HG02763 (cell line): ENCODE measurements around the gene NDUFA6.
"Not testable (repeated sequence)": the region's sequence is repeated elsewhere in the genome, so short reads cannot be mapped to it uniquely, and the experiment has no call there.

Source experiments
- ATAC-seq: cut with Tn5 transposase; IDR thresholded peaks from one replicate; pipeline ENCODE4 v1.9.1; 2021; ENCODE audit warnings: mild to moderate bottlenecking, moderate library complexity; ENCODE audit not compliant: unreplicated experiment

Gene NDUFA6

DNA sequence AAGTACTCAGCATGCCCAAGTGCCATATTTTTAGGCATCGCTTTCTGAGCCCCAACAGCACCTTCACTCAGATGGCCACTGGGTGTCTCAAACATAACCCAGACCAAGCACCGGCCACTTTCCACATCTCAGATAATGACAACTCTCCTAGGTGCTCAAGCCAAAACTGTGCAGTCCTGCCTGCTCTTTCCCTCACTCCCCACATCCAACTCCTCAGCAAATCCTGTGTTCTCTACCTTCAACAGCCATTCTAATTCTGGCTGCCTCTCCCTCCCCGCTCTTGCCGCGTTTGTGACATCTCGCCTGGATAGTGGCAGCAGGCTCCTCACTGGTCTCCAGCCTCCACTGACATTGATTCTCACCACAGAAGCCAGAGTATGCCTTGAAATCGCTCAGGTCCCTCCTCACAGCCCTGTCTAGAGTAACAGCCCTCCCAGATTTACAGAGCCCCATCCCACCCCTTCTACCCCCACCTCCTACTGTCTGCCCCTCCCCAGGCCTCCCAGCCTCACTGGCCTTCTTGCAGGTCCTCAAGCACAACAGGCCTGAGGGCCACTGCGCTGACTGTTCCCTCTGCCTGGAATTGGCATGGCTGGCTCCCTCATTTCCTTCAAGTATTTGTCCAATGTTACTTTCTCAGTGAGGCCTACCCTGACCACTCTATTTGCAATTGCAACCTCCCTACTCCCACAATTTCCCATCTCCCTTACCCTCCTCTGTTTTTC is 17.8 kb downstream of the NDUFA6 start:
- ATAC-seq = no peak

DNA sequence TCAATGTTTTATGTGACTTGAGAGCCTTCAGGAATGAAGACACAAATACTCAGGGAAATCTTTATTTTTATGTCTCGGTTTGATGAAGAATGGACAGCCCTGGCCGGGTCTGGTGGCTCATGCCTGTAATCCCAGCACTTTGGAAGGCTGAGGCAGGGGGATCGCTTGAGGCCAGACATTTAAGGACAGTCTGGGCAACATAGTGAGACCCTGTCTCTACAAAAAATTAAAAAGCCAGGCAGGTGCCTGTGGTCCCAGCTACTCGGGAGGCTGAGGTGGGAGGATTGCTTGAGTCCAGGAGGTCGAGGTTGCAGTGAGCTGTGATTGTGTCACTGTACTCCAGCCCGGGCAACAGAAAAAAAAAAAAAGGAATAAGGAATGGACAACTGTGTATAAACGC is 19.1 kb downstream of the NDUFA6 start:
- ATAC-seq = not testable (repeated sequence)

DNA sequence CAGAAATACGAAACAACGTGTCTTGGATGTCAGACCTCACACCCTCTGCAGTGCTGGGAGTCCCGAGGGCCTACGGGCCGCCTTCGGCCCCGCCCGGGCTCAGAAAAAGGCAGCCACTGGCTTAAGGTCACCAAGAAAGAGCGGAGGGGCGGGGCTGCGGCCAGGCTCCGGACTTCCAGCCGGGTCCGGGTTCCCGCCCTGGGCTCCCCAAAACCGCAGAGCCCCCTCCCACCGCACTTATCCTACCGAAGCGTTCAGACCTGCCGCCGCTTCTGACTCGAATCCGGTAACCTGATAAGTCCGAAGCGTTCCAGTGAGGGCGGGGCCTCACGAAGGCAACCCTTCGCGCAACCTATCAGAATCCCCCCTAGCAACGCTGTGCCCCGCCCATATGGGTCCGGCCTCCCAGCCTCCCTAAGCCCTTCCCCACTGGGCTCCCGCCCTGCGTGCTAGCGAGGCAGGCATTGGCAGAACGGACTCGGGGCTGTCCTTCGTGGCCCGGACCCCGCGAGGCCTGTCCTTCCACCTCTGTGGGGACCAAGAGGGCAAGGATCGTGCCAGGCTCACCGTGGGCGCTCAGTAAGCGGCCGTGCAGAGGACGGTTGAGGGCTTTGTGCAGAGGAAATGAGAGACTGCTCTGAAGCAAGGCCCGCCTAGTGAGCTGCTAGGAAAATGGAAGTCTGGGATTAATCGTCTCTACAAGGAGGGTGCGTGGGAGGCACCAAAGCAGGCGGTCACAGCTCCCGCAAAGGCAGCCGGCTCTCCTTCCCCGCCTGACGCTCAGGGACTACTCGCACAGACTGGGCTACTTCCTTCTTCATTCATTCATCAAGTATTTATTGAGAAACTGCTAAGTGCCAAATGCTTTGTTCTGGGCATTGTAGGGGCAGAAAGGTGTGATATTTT is 19.8 kb downstream of the NDUFA6 start, which contains the start of gene NAGA:
NAGA (minus strand) TSS at position 296 of the 906 bp plus-strand sequence. CDS start 515 bp downstream, outside the sequence.
- peak; percentile 87 for ATAC-seq

DNA sequence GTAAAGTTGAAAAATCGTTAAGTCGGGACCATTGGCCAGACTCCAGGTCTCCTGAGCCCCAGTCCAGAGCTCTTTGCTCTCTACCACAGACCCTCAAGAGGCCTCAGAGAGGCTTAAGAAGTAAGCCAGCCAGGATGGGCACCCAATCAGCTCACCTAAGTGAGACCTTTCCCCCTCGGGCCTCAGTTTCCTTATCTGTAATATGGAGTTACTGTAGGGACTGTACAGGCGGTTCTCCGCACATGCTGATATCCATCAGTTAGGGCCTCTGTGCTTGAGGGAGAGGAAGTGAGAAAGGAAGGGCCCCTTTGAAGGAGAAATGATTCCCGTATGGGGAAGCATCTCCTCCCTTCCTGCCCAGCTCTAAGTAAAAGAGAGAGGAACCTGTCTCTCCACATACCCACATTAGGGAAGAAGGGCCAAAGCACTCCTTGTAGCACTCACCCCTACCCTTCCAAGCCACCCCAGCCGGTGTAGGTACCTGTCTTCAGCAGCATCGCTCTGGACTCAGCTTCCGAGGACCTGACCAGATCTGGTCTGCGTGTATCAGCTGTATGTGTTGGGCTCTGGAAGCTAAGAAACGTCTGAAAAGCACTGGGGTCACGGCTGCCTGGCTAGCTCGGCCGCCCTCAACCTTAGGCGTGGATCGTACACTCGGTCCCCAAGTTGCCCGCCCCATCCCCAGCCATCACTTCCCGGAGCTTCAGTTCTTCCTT is 20.6 kb downstream of the NDUFA6 start:
- no peak for ATAC-seq

DNA sequence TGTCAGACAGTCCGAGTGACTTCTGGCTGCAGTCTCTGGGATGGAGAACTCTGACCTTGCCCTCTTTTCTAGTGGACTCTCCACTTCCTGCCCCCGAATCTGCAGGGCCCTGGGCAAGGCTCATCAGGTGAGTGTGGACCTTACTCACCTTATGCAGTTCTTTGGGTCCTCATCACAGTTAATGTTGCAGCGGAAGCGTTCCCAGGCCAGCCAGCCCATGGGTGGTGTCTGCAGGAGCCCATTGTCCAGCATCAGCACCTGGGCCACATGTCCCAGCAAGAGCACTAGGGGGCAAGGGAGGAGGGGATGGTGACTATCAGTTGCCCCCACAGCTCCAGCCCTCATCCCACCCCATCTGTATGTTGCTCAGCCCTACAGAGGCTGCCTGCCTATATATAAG is 22.3 kb downstream of the NDUFA6 start:
- no peak for ATAC-seq

DNA sequence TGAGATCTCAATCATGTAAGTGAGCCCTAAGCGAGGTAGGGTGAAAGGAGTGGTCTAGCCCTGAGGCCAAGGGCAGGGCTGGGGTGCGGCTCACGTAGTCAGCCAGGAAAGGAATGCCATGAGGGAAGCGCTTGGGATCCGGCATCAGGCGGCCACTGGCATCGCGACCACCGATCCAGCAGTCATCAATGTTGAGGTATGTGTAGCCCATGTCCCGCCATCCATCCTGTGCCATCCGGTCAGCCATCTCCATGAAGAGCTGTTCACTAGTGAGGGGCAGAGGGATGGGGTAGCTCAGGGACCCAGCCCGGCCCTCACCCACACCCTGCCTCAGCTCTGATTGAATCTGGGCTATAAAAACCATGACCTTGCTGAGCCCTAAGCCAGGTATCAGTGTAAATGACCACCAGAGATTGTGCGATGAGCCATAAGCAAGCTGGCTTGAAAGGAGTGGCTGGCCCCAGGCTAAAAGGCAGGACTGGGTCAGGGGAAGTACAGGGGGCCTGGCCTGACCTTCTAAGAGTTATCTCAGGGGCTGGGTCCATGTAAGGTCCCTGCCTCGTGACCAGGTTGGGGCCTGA is 22.8 kb downstream of the NDUFA6 start:
- no peak for ATAC-seq

DNA sequence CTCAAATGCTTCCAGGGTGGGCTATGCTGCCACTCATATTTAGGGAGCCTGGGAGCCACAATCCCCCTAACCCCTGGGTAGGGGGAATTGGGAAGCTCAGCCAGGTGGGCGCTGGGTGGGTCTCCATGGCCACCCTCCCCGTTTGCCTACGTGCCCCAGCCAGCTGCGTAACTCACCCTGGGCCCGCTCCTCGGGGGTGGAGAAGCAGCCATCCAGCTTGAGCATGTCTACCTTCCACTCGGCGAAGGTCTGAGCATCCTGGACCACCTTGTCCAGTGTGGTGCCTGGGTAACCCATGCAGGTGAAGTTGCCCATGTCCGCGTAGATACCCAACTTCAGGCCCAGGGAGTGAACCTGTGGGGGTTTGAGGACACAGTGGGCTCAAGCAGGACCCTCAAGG is 23.6 kb downstream of the NDUFA6 start:
- ATAC-seq = no peak

DNA sequence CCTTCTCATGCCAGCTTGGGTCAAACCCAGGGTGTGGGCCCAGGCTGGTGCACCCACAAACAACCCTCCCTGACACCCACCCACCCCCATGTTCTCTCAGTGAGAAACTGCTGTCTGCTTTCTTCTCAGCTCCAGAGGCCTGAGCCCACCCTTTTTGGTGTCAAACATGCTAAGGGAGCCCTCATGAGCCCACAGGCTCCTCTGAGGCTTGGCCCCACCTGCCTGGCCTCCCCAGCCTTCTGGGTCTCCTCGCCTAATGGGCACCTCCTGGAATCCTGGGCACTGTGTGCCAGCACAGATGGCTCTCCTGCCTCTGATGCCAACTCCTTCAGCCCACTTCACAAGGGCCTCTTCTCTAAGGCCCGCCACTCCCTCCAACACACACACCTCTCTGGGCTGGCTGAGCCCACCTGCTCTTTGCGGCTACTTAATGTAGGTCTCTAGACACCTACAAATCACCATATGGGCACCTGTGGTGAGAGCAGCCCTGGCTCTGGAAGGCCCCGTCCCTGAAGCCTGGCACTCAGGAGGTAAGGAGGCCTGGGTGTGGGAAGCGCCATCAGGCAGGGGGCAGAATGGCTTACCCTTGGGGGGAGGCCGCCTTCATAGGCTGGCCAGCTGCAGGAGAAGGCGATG is 24.3 kb downstream of the NDUFA6 start:
- ATAC-seq = no peak

DNA sequence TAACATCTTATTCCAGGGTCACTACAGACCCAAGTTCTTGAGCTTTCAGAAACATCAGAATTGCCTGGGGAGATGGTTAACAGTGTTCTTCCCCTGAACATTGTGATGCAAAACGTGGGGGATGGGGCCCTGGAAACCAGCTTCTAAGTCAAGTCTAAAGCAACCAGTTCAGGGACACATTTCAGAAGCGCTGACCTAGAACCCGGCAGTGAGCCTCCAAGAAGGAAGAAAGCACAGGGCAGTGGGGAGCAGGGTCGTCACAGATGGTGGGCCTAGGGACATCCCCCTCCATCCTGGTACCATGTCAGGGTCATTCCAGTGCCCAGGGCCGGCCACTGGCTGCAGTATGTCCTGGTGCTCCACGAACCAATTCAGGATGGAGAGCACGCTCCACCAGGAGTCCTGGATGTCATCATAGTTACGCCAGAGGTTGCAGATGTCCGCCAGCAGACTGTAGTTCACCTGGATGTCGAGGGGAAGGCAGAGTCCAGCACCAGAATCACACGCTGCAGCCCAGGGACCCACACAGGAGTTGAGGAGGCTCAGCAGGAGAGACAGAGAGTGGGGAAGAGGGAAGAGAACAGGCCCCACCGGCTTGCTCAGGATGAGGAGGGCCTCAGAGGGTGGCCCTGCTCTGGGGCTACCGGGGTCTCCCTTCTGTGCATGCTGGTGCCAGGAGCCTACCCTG is 25.0 kb downstream of the NDUFA6 start:
- no peak for ATAC-seq

DNA sequence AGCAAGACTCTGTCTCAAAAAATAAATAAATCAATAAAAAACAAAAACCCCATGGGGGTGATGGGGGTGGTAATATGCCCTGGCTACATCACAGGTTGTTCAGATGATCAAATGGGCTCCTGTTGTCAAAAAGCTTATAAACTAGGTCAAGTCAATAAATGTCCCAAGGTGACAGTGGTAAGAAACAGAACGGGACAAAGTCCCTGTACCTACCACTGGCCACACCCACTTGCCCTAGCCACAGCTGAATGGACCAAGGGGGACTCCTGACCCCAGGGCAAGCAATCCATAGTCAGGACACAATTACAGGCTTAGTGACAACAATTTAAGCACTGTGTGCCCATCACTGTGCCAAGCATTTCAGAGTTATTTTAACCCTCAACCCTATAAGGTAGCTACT is 25.9 kb downstream of the NDUFA6 start:
- ATAC-seq = no peak

DNA sequence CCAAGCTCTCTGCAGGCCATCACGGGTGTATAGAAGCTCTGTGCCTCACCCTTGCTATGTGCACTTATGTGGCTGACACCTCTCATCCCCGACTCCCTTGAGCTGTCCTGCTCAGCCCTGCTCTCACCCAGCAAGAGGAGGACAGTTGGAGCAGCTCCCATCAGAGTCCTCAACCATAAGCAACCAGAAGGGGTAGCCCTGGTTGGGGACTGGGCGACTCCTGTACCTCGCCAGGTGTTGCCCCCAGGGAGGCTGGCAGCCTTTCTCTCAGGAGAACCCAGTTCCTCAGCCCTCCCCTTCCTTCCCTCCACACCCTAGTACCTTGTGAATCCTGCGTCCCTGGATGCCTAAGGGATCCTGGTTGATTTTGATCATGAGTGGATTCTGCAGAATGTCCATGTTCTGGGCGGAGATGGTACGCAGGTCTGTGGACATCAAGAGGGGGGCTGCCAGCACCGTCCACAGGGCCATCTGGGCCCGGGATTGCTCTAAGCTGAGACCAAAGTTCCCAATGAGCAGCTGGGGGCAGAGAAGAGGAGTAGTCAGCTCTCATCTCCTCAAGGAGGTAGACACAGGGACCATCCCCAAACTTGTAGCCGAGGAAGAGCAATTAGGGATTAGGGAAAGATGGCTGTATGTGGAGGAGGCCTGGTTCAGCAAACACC is 27.9 kb downstream of the NDUFA6 start:
- no peak for ATAC-seq

DNA sequence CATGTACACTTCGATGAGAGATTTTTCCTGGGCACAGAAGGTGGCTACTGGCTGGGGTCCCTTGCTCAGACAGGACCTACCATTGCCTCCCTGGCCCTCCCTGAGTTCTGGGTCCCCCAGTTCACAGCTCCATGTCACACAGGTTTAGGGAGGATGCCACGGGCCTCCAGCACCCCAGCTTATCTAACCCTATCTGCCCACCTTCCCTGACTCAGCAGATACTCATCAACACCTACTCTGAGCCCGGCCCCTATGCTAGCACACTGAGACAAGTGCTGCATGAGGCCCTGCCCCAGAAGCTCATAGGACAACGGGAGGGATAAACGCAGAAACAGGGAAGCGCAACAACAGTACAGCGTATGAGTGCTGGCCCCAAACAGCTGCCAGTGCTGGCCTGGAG is 29.5 kb downstream of the NDUFA6 start:
- ATAC-seq = no peak

DNA sequence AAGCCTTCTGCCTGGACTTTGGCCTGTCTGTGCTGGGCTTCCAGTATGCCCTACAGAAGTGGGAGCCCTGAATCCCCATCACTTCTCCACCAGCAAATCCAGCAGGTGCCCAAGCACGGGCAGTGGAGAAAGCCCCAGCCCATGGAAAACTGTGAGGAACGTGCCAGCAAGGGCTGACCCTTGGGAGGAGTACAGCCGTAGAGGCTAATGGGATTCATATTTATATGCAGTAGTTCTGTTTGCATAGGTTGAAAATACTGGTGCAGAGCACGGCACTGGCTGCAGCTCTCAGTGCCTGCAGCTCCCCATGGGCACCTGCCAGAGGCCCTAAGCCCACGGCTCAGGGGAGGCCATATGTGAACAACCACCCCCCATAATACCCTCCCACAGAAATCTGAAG is 30.1 kb downstream of the NDUFA6 start:
- no peak for ATAC-seq

DNA sequence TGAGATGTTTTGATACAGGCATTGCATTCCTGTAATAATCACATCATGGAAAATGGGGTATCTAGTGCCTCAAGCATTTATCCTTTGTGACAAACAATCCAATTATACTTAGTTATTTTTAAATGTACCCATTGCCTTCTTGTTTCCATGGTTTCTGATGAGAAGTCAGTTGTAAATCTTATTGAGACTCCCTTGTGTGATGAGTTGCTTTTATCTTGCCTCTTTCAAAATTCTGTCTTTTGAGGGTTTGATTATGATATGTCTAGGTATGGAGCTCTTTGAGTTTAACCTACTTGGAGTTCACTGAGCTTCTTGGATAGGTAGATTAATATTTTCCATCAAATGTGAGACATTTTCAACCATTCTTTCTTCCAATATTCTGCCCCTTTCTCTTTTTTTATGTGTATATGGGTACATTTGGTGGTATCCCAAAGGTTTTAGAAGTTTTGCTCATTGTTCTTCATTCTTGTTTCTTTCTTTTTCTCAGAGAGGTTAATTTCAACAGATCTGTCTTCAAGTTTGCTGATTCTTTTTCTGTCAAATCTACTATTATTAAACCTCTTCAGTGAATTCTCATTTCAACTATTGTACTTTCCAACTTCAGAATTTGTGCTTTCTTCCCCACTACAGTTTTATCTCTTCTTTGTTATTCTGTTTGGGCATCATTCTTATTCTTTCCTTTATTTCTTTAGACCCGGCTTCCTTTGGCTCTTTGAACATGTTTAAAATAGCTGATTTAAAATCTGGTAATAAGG is 33.6 kb downstream of the NDUFA6 start:
- no peak for ATAC-seq

DNA sequence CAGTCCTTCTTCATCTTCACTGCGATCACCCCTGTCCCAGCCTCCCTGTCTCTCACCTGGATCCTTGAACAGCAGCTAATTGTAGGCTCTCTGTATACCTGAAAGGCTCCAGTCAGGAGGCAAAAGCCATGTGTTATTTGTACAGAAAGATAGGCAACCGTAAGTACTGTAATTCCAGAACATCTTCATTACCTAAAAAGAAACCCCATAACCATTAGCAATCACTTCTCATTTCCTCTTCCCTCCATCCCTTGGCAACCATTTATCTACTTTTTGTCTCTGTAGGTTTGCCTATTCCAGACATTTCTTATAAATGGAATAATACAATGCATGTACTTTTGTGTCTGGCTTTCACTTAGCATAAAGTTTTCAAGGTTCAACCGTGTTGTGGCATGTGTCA is 37.8 kb downstream of the NDUFA6 start:
- ATAC-seq = no peak

DNA sequence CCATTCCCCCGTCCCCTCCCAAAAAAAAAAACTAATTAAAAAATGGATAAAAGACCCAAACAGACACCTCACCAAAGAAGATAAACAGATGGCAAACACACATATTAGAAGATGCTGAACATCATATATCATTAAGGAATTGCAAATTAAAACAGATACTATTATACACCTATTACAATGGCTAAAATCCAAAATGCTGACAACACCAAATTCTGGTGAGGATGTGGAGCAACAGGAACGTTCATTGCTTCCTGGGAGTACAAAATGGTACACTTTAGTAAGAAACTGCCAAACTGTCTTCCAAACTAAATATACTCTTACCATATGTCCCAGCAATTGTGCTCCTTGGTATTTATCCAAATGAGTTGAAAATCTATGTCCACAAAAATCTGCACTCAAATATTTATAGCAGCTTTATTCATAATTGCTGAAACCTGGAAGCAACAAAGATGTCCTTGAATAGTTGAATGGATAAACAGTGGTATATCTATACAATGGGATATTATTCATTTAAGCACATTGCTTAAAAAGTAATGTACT is 39.9 kb downstream of the NDUFA6 start:
- no peak for ATAC-seq

DNA sequence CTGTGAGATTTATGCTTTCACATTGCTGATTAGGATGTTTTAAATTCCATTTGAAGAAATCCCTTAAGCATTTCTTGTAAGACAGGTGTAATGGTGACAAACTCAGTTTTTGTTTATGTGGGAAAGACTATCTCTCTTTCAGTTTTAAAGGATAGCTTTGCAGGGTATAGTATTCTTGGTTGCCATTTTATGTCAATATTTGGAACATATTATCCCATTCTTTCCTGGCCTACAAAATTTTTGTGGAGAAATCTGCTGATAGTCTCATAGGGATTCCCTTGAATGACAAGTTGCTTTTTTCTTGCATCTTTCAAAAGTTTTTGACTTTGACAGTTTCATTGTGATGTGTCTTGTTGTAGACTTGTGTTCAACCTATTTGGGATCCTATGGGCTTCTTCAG is 48.8 kb downstream of the NDUFA6 start:
- ATAC-seq = no peak

DNA sequence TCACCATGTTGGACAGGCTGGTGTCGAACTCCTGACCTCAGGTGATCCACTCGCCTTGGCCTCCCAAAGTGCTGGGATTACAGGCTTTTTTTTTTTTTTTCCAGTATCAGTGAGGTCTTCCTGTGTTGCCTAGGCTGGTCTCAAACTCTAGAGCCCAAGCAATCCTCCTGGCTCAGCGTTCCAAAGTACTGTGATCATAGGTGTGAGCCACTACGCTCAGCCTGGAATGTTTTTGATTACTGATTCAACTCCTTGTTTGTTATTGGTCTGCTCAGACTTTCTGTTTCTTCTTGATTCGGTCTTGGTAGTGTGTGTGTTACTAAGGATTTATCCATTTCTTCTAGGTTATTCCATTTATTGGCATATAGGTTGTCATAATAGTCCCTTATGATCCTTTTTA is 51.3 kb downstream of the NDUFA6 start:
- no peak for ATAC-seq
